ENCODE measurements around the gene ANKH. TPM values are rescaled to one million over a fixed set of nuclear protein-coding genes. Genes with fewer than 3 reads are reported as not detected.
"Not testable (repeated sequence)": the region's sequence is repeated elsewhere in the genome, so short reads cannot be mapped to it uniquely, and the experiment has no call there.

Gene ANKH
- total RNA-seq, 1 donor from 2014 or later = 75.9 TPM

GRCh38 chr5:14797385-14797784 lies 74.2 kb downstream of the ANKH start:
- not testable (repeated sequence) for DNase-seq (ENCODE audit: low spot score); ATAC-seq

GRCh38 chr5:14794583-14795230 lies 76.9 kb downstream of the ANKH start:
- ATAC-seq (no peak), DNase-seq (ENCODE audit: low spot score) (no peak)

- ATAC-seq (no peak), DNase-seq (ENCODE audit: low spot score) (no peak)
Observed at GRCh38 chr5:14793851-14794250, 77.7 kb downstream of the ANKH start.

DNA sequence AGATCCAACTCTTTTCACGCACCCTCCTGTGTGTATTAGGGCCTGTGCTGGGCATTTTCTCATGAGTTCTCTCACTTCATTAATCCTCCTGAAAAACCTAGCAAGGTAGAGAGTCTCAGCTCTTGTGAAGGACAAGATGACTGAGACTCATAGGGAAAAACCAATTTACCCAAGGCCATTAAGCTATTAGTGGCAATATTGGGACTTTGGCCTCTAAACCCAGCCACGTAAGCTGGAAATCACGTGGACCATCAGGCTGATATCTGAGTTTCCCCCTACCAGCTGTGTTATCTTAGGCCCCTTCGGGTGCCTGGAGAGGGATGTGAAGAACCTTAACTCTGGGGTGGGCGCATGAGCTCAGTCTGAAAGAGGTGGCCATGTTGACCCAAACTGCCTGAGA lies 80.7 kb downstream of the ANKH start:
- no peak for ATAC-seq
- no peak for DNase-seq (ENCODE audit: low spot score)

- ATAC-seq (no peak), DNase-seq (ENCODE audit: low spot score) (no peak)
Observed at GRCh38 chr5:14790220-14790619, 81.4 kb downstream of the ANKH start.

GRCh38 chr5:14787801-14788579 lies 83.6 kb downstream of the ANKH start:
- peak; percentile 82 for ATAC-seq
- no peak for DNase-seq (ENCODE audit: low spot score)

DNA sequence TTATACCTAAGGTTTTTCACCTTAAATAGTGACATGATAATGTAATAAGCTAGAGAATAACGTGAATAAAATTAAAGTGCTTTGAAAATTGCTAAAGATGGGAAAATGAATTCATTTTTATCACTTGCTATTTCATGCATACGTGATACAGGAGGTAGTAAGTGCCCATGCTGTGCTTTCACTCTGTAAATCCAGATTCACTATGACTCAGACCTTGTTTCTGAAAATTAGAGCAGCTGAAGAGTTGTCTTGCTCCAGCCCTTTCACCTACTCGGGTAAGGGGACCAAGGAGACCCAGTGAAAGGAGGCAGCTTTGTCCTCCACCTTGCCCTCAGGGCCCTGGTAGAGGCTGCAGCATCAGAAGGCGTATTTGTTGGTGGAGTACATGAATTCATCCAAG lies 87.9 kb downstream of the ANKH start:
- ATAC-seq = no peak
- DNase-seq (ENCODE audit: low spot score) = no peak

GRCh38 chr5:14782591-14782990 lies 89.0 kb downstream of the ANKH start:
- no peak for ATAC-seq
- DNase-seq (ENCODE audit: low spot score) = no peak

- no peak for DNase-seq (ENCODE audit: low spot score)
Observed at GRCh38 chr5:14781106-14781505, 90.5 kb downstream of the ANKH start.

DNA sequence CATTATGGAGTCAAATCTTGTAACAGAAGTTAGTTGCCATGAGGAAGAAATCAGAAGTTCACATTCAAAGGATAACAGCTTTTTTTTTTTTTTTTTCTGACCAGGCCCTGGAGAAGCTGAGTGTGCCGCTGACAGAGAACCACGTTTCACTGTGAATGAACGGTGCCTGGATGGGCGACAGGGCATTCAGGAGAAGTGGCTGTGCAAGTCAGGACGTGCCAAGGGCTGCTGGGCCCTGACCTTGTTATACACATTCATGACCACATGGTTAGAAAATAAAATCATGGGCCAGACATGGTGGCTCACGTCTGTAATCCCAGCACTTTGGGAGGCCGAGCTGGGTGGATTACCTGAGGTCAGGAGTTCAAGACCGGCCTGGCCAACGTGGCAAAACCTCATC lies 91.6 kb downstream of the ANKH start:
- ATAC-seq (no peak), DNase-seq (ENCODE audit: low spot score) (no peak)

More at GRCh38 chr5:14781106-14781505, 90.5 kb downstream of the ANKH start:
- ATAC-seq = no peak

DNA sequence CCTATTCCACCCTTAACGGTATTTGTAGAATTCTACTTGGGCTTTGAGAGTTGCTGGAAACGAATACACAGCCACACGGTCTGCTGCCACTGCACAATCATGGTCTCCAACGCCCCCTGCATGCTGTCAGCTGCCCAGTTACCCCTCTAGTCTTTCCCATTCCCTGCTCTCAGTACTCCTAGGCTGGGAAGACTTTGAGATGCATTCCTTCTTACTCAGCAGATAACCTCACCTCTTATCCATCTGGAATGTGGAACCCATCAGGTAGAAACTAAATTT lies 92.8 kb downstream of the ANKH start:
- DNase-seq (ENCODE audit: low spot score) = no peak

DNA sequence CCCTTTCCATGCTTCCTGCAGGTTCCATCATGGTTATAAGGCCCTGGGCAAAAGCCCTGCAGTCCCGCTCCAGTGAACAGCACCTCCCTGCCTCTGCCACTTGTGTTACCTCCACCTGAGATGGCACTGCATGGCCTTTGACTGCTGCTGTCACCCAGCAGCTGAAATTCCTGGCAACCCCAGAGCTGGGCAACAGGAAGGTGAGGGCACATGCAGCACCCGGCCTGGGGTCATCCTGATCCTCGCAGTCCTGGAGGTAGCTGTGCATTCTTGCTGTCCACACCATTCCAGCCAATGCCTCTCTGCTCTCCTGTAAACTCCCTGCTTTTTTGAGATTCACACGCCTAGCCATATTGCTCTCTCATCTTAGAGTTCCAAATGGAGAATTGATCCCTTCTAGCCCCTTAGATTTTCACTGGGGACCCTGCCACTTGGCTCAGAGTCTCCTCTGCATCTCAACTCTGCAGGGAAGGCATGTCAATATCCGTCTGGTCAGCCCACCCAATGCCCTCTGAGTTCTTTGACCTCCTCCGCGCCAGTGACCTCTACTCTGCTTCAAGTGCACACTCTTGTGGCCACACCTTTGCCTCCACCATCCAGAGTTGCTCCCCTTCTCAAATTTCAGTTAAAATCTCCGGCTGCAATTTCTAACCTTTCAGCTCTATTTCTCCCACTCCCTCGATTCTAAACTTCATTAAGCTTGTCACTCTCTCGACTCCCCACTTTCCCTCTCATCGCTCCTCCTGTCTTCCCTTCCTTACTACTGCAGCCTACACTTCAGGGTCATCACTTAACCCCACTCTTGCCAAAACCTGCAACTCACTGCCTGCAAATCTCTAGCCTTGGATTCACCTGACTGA lies 93.4 kb downstream of the ANKH start:
- peak; percentile 87 for ATAC-seq
- DNase-seq (ENCODE audit: low spot score) = peak; percentile 73

More for the DNA sequence above, 92.8 kb downstream of the ANKH start:
- ATAC-seq = no peak

DNA sequence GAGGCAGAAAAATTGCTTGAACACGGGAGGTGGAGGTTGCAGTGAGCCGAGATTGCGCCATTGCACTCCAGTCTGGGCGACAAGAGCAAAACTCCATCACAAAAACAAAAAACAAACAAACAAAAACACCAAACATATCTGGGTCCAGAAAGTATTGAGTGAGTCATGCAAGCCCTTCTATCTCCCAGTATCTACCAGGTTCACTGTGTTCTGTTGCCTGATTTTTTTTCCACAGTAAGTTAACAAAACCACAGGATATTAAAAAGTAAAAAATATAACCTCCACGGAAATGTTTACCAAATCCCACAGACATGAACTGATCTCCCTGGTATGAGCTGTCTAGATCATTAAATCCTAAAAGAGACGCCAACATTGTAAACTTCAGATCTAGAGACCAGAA lies 94.4 kb downstream of the ANKH start:
- ATAC-seq = no peak

GRCh38 chr5:14776602-14777001 lies 95.0 kb downstream of the ANKH start:
- DNase-seq (ENCODE audit: low spot score) = no peak
- ATAC-seq = peak; percentile 30

More for the DNA sequence above, 94.4 kb downstream of the ANKH start:
- DNase-seq (ENCODE audit: low spot score) = no peak

DNA sequence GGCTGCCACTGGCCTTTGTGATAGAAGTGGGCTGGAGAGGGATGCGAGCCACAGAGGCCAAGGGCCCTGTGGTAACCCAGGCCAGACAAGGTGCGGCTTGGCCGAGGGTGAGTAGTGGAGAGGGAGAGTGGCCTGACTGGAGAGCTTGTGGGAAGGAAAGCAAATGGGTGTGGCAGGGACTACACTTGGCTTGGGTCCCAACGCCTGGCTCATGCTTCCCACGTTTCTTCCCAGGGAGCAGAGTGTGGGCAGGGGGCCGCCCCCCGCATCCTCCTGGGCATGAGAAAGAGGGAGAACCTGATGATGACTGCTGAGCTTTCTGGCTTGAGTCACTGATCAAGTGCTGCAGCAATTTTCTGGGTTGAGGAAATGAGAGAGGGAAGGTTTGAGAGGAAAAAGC lies 95.7 kb downstream of the ANKH start:
- no peak for DNase-seq (ENCODE audit: low spot score)
- no peak for ATAC-seq

- DNase-seq (ENCODE audit: low spot score) (no peak), ATAC-seq (no peak)
Observed at GRCh38 chr5:14773588-14773987, 98.0 kb downstream of the ANKH start.

GRCh38 chr5:14771972-14772371 lies 99.6 kb downstream of the ANKH start:
- ATAC-seq (no peak), DNase-seq (ENCODE audit: low spot score) (no peak)

DNA sequence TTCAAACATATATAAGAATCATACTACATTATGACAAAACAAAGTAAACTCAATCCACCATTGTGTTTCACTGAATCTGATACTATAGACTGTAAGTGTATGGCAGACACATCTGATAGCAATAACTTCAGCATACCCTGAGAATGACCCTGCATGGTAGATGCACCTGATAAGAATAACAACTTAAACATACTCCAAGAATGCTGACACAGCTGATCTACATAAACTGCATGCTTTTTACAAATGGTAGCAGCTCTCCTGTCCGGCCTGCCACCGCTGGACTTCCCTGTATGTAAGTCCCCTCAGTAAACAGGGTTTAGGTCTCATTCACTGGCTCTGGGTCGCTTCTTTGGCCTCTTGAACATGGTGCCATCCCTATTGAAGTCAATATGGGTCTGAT lies 100.4 kb downstream of the ANKH start:
- DNase-seq (ENCODE audit: low spot score) (no peak), ATAC-seq (no peak)

DNA sequence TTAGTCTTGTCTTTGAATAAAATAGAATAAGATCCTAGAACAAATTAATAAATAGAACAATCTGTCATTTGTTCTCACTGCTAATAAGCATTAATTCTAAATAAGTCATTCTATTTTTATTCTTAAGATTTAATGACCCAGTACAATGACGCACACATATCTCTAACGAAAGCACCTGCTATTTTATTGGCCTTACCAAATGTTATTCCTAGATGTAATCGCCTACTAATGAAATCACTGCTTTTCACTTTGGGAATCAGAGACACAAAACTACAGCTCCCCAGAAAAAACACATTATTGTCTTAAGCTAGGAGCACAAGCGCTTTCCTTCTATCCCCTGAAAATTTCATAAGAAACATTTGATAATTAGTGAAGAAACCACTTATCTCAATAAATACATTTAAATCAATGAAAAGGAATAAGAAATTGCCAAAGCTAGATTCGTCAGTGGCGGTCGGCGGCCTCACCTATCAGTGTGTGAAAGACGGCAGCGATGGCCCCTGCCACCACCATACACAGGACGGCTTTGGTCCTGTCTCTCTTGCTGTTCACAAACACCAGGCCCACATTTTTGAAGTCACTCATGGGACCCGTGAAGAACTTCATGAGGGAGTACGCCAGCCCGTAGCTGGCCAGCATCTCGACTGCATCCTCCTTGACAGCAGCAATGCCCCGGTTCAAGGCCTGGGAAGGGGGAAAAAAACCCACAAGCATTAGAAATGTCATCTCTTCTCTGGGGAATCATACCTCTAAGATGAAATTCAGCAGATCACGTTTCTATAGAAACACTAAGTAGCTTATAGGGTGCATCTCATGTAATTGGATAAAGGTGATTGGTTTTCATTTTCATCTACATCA lies 102.8 kb downstream of the ANKH start:
- DNase-seq (ENCODE audit: low spot score) (no peak), ATAC-seq (no peak)

DNA sequence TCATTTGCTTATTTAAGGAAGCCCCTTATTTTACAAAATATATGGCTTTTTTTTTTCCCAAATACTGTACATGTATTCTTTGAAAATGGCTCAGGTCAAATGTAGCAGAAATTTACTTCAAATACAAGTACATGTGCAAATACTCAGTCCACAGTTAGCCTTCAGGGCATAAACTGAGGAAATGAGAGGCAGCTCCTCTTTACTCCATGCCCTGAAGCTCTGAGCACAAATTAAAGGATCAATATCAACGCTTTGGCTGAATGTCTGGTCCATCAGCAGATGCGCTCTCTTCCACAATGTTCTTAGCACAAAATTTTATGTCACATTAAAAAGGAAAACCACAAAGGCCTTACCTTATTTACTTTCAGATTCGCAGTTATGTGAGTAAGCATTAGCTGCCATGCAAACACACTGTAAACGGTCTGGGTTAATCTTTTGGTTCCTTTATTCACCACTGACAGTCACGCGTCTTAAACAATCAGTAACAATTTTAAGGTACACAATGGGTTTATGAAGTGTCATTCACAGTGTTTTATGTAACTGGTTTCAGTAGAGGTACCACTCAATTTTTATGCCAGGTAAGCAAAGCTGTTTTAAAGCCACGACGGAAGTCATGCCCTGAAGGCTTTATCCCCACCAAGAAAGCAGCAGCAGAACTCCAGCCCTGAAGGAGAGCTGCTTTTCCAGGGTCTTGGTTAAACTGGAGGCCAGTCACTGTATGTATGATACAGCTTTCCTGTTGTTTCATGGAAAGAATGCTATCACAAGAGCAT lies 103.7 kb downstream of the ANKH start:
- ATAC-seq (no peak), DNase-seq (ENCODE audit: low spot score) (no peak)

All from left lobe of liver (tissue), 2 donors.